Parathyroid adenoma (tissue), 2 donors: Measurements from ENCODE around the gene SBF2.

ENCODE experiments used
- H2AFZ ChIP-seq: fragments of 300-600 bp; sonication (generic); one replicate; pipeline ENCODE4 v1.7.0; 2017; ENCODE audit warnings: antibody characterized with exemption, mild to moderate bottlenecking
- H3K27ac ChIP-seq: fragments of 300-600 bp; sonication (generic); one replicate; pipeline ENCODE4 v1.7.0; 2017
- H3K27me3 ChIP-seq: fragments of 300-600 bp; sonication (generic); one replicate; pipeline ENCODE4 v1.7.0; 2017; ENCODE audit warnings: low read length; ENCODE audit not compliant: control insufficient read depth, insufficient read depth
- H3K36me3 ChIP-seq: fragments of 300-600 bp; sonication (generic); one replicate; pipeline ENCODE4 v1.7.0; 2017; ENCODE audit warnings: low read length; ENCODE audit not compliant: control insufficient read depth, insufficient read depth
- H3K4me1 ChIP-seq: fragments of 300-600 bp; sonication (generic); one replicate; pipeline ENCODE4 v1.7.0; 2017; ENCODE audit warnings: control low read depth
- H3K4me2 ChIP-seq: fragments of 300-600 bp; sonication (generic); one replicate; pipeline ENCODE4 v1.7.0; 2017; ENCODE audit warnings: low read length
- H3K4me3 ChIP-seq: fragments of 300-600 bp; sonication (generic); one replicate; pipeline ENCODE4 v1.7.0; 2017; ENCODE audit warnings: low read depth, low read length
- H3K79me2 ChIP-seq: fragments of 300-600 bp; sonication (generic); one replicate; pipeline ENCODE4 v1.7.0; 2017; ENCODE audit warnings: control low read depth
- H3K9ac ChIP-seq: fragments of 300-600 bp; sonication (generic); one replicate; pipeline ENCODE4 v1.7.0; 2017; ENCODE audit warnings: mild to moderate bottlenecking
- H3K9me3 ChIP-seq: fragments of 300-600 bp; sonication (generic); one replicate; pipeline ENCODE4 v1.7.0; 2017; ENCODE audit warnings: low read length; ENCODE audit not compliant: control insufficient read depth
- CTCF ChIP-seq: fragments of 300-600 bp; sonication (generic); IDR thresholded peaks from one replicate; pipeline ENCODE4 v1.7.0; 2017; ENCODE audit warnings: antibody characterized with exemption, mild to moderate bottlenecking
- donor health status: primary hyperparathyroidism.

Gene SBF2

GRCh38 chr11:9953994-9954626 is 339.9 kb downstream of the SBF2 start:
- TF ChIP-seq CTCF, result no peak
- Histone ChIP-seq H3K36me3 (no peaks in the 10 kb centered on the region), H3K9me3 (no peaks in the 10 kb centered on the region), H3K4me1 (no peaks in the 10 kb centered on the region), H3K27ac (no peak overlapping the region), H3K4me2 (no peak overlapping the region), H3K79me2 (no peaks in the 10 kb centered on the region), H2AFZ (no peak overlapping the region), H3K9ac (no peak overlapping the region), H3K27me3 (no peaks in the 10 kb centered on the region), H3K4me3 (no peak overlapping the region)

GRCh38 chr11:9952511-9953196 is 341.4 kb downstream of the SBF2 start:
- H3K4me1 ChIP-seq, result no peaks in the 10 kb centered on the region
- H3K36me3 ChIP-seq, result no peaks in the 10 kb centered on the region
- H3K27ac ChIP-seq, result no peak overlapping the region
- H3K4me2 ChIP-seq, result no peak overlapping the region
- no peaks in the 10 kb centered on the region for H3K27me3 ChIP-seq
- no peak overlapping the region for H3K4me3 ChIP-seq
- H3K79me2 ChIP-seq, result no peaks in the 10 kb centered on the region
- no peak for TF ChIP-seq CTCF
- no peak overlapping the region for H2AFZ ChIP-seq
- H3K9me3 ChIP-seq, result no peaks in the 10 kb centered on the region
- no peak overlapping the region for H3K9ac ChIP-seq

GRCh38 chr11:9951807-9952206 is 342.2 kb downstream of the SBF2 start:
- Histone ChIP-seq H3K9me3 (no peaks in the 10 kb centered on the region), H3K4me3 (no peak overlapping the region), H3K4me2 (no peak overlapping the region), H3K27me3 (no peaks in the 10 kb centered on the region), H3K27ac (no peak overlapping the region), H3K9ac (no peak overlapping the region), H3K79me2 (no peaks in the 10 kb centered on the region), H3K4me1 (no peaks in the 10 kb centered on the region), H2AFZ (no peak overlapping the region), H3K36me3 (no peaks in the 10 kb centered on the region)
- TF ChIP-seq CTCF, result no peak

GRCh38 chr11:9950462-9950861 is 343.6 kb downstream of the SBF2 start:
- H3K27ac ChIP-seq, result no peak overlapping the region
- H3K4me2 ChIP-seq, result no peak overlapping the region
- no peak for TF ChIP-seq CTCF
- H3K4me3 ChIP-seq, result no peak overlapping the region
- no peak overlapping the region for H2AFZ ChIP-seq
- no peak overlapping the region for H3K9ac ChIP-seq
- H3K27me3 ChIP-seq, result no peaks in the 10 kb centered on the region
- H3K4me1 ChIP-seq, result no peaks in the 10 kb centered on the region
- no peaks in the 10 kb centered on the region for H3K9me3 ChIP-seq
- no peaks in the 10 kb centered on the region for H3K36me3 ChIP-seq
- no peaks in the 10 kb centered on the region for H3K79me2 ChIP-seq
